ENCODE data around the gene SMAP1.

DNA sequence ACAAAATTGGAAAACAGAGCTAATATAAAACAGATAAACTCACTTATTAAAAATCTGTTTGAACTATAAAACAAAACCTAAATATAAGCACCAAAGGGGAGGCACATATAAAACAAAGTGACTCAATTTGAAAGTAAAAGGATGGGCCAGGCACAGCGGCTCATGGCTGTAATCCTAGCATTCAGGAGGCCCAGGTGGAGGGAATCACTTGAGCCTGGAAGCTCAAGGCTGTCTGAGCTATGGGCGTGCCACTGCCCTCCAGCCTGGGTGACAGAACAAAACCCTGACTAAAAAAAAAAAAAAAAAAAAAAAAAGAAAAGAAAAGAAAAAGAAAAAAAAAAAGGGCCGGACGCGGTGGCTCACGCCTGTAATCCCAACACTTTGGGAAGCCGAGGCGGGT, 31.1 kb upstream of the SMAP1 start:
- no peak for TF ChIP-seq CTCF (conservative IDR thresholded peaks at IDR 0.05; ENCODE audit: low read depth in 2 of 2)
- no peak for TF ChIP-seq ZNF331 (CRISPR knock-in tag; IDR thresholded peaks at IDR 0.05; ENCODE audit: low read depth)
- TF ChIP-seq CREB1 (CRISPR knock-in tag; IDR thresholded peaks at IDR 0.05; ENCODE audit: low read depth) = no peak
- no peak for TF ChIP-seq EZH2phosphoT487 (IDR thresholded peaks at IDR 0.05; ENCODE audit: unreplicated experiment)
- no peak for TF ChIP-seq POLR2AphosphoS5 (IDR thresholded peaks at IDR 0.05; ENCODE audit: low read depth)
- no peak for TF ChIP-seq ETS1 (IDR thresholded peaks at IDR 0.05)
- TF ChIP-seq EZH2 (IDR thresholded peaks at IDR 0.05; ENCODE audit: low read depth, unreplicated experiment) = no peak
- no peak for TF ChIP-seq NANOG (IDR thresholded peaks at IDR 0.05; ENCODE audit: borderline replicate concordance)
- TF ChIP-seq, protein P1, sequence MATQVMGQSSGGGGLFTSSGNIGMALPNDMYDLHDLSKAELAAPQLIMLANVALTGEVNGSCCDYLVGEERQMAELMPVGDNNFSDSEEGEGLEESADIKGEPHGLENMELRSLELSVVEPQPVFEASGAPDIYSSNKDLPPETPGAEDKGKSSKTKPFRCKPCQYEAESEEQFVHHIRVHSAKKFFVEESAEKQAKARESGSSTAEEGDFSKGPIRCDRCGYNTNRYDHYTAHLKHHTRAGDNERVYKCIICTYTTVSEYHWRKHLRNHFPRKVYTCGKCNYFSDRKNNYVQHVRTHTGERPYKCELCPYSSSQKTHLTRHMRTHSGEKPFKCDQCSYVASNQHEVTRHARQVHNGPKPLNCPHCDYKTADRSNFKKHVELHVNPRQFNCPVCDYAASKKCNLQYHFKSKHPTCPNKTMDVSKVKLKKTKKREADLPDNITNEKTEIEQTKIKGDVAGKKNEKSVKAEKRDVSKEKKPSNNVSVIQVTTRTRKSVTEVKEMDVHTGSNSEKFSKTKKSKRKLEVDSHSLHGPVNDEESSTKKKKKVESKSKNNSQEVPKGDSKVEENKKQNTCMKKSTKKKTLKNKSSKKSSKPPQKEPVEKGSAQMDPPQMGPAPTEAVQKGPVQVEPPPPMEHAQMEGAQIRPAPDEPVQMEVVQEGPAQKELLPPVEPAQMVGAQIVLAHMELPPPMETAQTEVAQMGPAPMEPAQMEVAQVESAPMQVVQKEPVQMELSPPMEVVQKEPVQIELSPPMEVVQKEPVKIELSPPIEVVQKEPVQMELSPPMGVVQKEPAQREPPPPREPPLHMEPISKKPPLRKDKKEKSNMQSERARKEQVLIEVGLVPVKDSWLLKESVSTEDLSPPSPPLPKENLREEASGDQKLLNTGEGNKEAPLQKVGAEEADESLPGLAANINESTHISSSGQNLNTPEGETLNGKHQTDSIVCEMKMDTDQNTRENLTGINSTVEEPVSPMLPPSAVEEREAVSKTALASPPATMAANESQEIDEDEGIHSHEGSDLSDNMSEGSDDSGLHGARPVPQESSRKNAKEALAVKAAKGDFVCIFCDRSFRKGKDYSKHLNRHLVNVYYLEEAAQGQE (IDR thresholded peaks at IDR 0.05; ENCODE audit: unreplicated experiment) = no peak
- no peak for TF ChIP-seq ZNF114 (CRISPR knock-in tag; IDR thresholded peaks at IDR 0.05)
- no peak for TF ChIP-seq JUNB (IDR thresholded peaks at IDR 0.05; ENCODE audit: unreplicated experiment)
- TF ChIP-seq STAT1 (IDR thresholded peaks at IDR 0.05; ENCODE audit: unreplicated experiment) = no peak
- TF ChIP-seq ZNF462 (CRISPR knock-in tag; IDR thresholded peaks at IDR 0.05) = no peak
